Astrocyte (in vitro differentiated cells and primary cell): ENCODE results near the gene TSG101.

Experiments used
- EZH2 ChIP-seq: IDR thresholded peaks from 2 replicates; pipeline ENCODE4 v1.6.1; 2012; ENCODE audit warnings: mild to moderate bottlenecking, low read length, inconsistent platforms; ENCODE audit not compliant: insufficient read depth
- TF ChIP-seq, protein P1 (sequence below): IDR thresholded peaks from 2 replicates; pipeline ENCODE4 v1.5.1; 2011; ENCODE audit warnings: low read depth, mild to moderate bottlenecking, inconsistent platforms, low read length, moderate library complexity; ENCODE audit not compliant: insufficient read depth

DNA sequence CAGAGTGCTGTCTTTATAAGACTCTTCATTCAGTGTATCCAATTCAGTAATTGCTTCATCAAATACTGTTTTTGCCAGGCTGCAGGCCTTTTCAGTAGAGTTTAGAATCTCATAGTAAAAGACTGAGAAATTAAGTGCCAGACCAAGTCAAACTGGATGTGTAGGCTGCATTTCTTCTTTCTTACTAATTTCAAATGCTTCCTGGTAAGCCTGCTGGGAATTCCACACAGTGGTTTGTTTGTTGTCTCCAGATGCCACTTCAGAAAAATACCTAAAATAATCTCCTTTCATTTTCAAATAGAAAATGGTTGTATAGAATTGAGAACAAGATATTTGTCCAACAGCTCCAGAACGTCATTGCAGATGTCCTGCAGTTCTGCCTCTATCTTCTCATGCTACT lies 36.4 kb downstream of the TSG101 start:
- TF ChIP-seq, protein P1, sequence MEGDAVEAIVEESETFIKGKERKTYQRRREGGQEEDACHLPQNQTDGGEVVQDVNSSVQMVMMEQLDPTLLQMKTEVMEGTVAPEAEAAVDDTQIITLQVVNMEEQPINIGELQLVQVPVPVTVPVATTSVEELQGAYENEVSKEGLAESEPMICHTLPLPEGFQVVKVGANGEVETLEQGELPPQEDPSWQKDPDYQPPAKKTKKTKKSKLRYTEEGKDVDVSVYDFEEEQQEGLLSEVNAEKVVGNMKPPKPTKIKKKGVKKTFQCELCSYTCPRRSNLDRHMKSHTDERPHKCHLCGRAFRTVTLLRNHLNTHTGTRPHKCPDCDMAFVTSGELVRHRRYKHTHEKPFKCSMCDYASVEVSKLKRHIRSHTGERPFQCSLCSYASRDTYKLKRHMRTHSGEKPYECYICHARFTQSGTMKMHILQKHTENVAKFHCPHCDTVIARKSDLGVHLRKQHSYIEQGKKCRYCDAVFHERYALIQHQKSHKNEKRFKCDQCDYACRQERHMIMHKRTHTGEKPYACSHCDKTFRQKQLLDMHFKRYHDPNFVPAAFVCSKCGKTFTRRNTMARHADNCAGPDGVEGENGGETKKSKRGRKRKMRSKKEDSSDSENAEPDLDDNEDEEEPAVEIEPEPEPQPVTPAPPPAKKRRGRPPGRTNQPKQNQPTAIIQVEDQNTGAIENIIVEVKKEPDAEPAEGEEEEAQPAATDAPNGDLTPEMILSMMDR = no peak
- no peak for TF ChIP-seq EZH2
